Measurements from ENCODE around the gene SCFD2. TPM values are rescaled to one million over a fixed set of nuclear protein-coding genes. Genes with fewer than 3 reads are reported as not detected.
A peak's percentile ranks its signal among the peaks of the same experiment; 100 is the strongest.

Gene SCFD2
- total and polyA plus RNA-seq, 12 donors = 2.9 to 15.0 (median 9.7) TPM

DNA sequence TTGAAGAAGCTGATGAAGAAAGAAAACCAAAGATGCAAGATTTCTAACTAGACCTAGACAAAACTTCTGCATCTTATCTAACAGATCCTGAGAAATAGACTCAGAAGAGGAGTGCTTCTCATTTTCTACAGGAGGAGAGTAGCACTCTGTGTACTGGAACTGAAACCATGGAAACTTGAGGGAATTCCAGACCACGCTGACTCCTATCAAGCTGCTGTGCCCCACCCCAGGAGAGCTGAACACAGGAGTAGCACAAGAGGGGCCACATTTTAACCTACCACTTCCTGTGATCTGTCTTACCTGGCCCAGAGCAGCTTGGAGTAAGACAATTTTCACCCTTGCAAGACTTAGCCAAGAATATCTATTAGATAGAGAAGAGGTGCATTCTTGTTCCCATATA lies 248.9 kb downstream of the SCFD2 start:
- Histone ChIP-seq H3K36me3 (no peaks in the 10 kb centered on the region), H3K9me3 (peaks cover 0 to 10% (median 0%) of the 10 kb centered on the region in 11 donors)

DNA sequence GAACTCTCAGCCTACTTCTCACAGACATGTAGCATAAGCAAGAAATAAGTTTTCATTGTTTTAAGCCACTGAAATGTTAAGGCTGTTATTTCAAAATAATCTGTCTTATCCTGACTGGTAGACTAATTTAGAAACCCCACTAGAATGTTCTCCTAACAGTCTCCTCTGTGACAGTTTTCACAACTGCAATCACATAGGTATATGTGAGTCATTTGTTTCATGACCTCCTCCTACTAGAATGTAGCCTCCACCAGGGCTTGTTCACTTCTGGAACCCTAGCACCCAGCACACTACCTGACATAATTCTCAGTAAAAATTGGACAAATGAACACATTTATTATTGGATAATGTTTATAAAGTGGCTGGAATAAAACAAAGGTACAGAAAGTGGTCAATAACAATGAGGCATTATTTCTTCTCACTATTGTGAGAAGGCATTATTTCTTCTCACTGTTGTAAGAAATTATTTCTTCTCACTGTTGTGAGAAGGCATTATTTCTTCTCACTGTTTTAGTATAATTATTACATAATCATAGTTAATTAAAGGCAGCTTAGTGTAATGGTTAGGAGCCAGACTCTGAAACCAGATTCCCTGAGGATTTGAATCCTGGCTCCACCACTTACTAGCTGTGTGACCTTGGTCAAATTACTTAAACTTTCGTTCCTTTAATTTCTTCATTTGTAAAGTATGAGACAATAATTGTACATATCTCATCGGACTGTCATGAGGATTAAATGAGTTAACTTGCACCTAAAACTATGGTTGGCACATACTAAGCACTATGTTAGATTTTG lies 252.2 kb downstream of the SCFD2 start:
- 72 to 73% methylated on average over 2 of the region's 2 CpGs for WGBS, 2 donors
- Histone ChIP-seq H3K36me3 (no peaks in the 10 kb centered on the region), H3K4me1 (peaks cover 0 to 18% (median 0%) of the 10 kb centered on the region in 9 donors), H3K27ac (no peak overlapping the region), H3K9me3 (peaks cover 0 to 22% (median 0%) of the 10 kb centered on the region in 11 donors), H3K4me3 (no peak overlapping the region), H3K27me3 (no peaks in the 10 kb centered on the region)
- DNase-seq (no peak), ATAC-seq (peak in 4 of 8 donors; percentile 41 to 63 (median 52))
- intact Hi-C loops (cut with DNase I) = no loop called here
- TF ChIP-seq, protein P1, sequence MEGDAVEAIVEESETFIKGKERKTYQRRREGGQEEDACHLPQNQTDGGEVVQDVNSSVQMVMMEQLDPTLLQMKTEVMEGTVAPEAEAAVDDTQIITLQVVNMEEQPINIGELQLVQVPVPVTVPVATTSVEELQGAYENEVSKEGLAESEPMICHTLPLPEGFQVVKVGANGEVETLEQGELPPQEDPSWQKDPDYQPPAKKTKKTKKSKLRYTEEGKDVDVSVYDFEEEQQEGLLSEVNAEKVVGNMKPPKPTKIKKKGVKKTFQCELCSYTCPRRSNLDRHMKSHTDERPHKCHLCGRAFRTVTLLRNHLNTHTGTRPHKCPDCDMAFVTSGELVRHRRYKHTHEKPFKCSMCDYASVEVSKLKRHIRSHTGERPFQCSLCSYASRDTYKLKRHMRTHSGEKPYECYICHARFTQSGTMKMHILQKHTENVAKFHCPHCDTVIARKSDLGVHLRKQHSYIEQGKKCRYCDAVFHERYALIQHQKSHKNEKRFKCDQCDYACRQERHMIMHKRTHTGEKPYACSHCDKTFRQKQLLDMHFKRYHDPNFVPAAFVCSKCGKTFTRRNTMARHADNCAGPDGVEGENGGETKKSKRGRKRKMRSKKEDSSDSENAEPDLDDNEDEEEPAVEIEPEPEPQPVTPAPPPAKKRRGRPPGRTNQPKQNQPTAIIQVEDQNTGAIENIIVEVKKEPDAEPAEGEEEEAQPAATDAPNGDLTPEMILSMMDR (IDR thresholded peaks at IDR 0.05) = no peak

More for the DNA sequence above, 248.9 kb downstream of the SCFD2 start:
- ATAC-seq = peak in 3 of 8 donors; percentile 55 to 70 (median 58)
- no peaks in the 10 kb centered on the region for H3K27me3 ChIP-seq
- 65 to 77% methylated on average over 1 of the region's 1 CpG for WGBS, 2 donors
- no peak overlapping the region for H3K4me3 ChIP-seq
- intact Hi-C loops (cut with DNase I) = no loop called here
- H3K4me1 ChIP-seq = peaks cover 0 to 50% (median 21%) of the 10 kb centered on the region in 9 donors
- DNase-seq = no peak
- TF ChIP-seq, protein P1 (IDR thresholded peaks at IDR 0.05) = no peak
- no peak overlapping the region for H3K27ac ChIP-seq

DNA sequence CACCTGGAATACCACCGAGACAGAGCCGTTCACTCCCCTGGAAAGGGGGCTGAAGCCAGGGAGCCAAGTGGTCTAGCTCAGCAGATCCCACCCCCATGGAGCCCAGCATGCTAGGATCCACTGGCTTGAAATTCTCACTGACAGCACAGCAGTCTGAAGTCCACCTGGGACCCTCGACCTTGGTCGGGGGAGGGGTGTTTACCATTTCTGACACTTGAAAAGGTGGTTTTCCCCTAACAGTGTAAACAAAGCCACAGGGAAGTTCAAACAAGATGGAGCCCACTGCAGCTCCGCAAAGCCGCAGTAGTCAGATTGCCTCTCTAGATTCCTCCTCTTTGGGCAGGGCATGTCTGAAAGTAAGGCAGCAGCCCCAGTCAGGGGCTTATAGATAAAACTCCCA lies 260.5 kb downstream of the SCFD2 start:
- Histone ChIP-seq H3K4me1 (peaks cover 0 to 30% (median 13%) of the 10 kb centered on the region in 9 donors), H3K27me3 (no peaks in the 10 kb centered on the region), H3K9me3 (peaks cover 0 to 17% (median 0%) of the 10 kb centered on the region in 11 donors), H3K4me3 (no peak overlapping the region), H3K27ac (no peak overlapping the region), H3K36me3 (no peaks in the 10 kb centered on the region)
- TF ChIP-seq, protein P1 (IDR thresholded peaks at IDR 0.05) = no peak
- ATAC-seq (no peak), DNase-seq (no peak)
- WGBS, 2 donors = 84 to 85% methylated on average over 6 of the region's 6 CpGs
- intact Hi-C loops (cut with DNase I) = no loop called here

DNA sequence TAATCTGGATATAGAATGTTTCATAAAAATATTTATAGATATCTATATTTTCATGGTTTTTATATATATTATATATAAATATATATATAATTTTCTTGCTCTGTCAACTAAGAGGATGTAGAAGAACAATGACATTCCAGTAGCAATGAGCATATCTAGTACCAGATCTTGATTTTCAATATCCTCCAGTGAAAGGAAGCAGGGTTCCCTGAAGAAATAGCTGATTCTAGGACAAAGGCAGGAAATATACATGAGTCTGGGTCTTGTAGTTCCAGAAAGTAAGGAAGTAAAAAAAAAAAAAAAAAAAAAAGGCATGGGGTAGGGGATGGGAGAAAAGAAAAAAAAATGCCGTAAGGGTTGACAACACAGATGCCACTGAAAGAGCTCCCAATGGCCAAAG lies 262.4 kb downstream of the SCFD2 start:
- Histone ChIP-seq H3K27me3 (no peaks in the 10 kb centered on the region), H3K27ac (peak overlapping the region in 8 of 10 donors; percentile 9 to 63 (median 35)), H3K4me3 (no peak overlapping the region), H3K9me3 (peaks cover 0 to 8% (median 0%) of the 10 kb centered on the region in 11 donors), H3K36me3 (no peaks in the 10 kb centered on the region), H3K4me1 (peaks cover 0 to 30% (median 13%) of the 10 kb centered on the region in 9 donors)
- TF ChIP-seq, protein P1 (IDR thresholded peaks at IDR 0.05) = no peak
- ATAC-seq (peak in 6 of 8 donors; percentile 38 to 87 (median 80)), DNase-seq (no peak)
- intact Hi-C loops (cut with DNase I) = no loop called here
- WGBS, 2 donors = 67 to 74% methylated on average over 1 of the region's 1 CpG

All from heart right ventricle (tissue), 16 donors.